Upper lobe of left lung (tissue), 6 donors: Measurements from ENCODE around the gene SPTAN1. TPM values are rescaled to one million over a fixed set of nuclear protein-coding genes. Genes with fewer than 3 reads are reported as not detected.
A peak's percentile ranks its signal among the peaks of the same experiment; 100 is the strongest.

Experiments used
- ATAC-seq, 2 donors: fragments of 200-7000 bp; cut with Tn5 transposase; one replicate each; pipeline ENCODE4 v1.9.1; 2022; ENCODE audit warnings: mild to moderate bottlenecking in 2 of 2, moderate library complexity in 2 of 2; ENCODE audit not compliant: low FRiP score in 2 of 2
- DNase-seq, 2 donors: peaks; one replicate each; pipeline ENCODE4 v3.0.0-alpha.2; 2019 to 2020
- H3K27ac ChIP-seq, 4 donors: fragments of 200-600 bp; sonication (generic); one replicate each; pipeline ENCODE4 v1.5.1; 2016 to 2019
- H3K27me3 ChIP-seq, 4 donors: fragments of 200-600 bp; sonication (generic); one replicate each; pipeline ENCODE4 v1.5.1; 2017 to 2019
- H3K36me3 ChIP-seq, 4 donors: fragments of 200-600 bp; sonication (generic); one replicate each; pipeline ENCODE4 v1.5.1; 2016 to 2019
- H3K4me1 ChIP-seq, 4 donors: fragments of 200-600 bp; sonication (generic); one replicate each; pipeline ENCODE4 v1.5.1; 2018 to 2019
- H3K4me3 ChIP-seq, 4 donors: fragments of 200-600 bp; sonication (generic); one replicate each; pipeline ENCODE4 v1.5.1; 2017 to 2019; ENCODE audit warnings: mild to moderate bottlenecking in 2 of 4, moderate library complexity in 1 of 4
- H3K9me3 ChIP-seq, 4 donors: fragments of 200-600 bp; sonication (generic); one replicate each; pipeline ENCODE4 v1.5.1; 2018 to 2019
- EP300 ChIP-seq, 4 donors: sonication (generic); formaldehyde crosslinking; IDR thresholded peaks; one replicate each; pipeline ENCODE4 v1.5.1; 2017; ENCODE audit warnings: antibody characterized with exemption in 4 of 4, control low read depth in 2 of 4
- POLR2A ChIP-seq, 4 donors: fragments of 450-650 bp; IDR thresholded peaks; one replicate each; pipeline ENCODE4 v1.5.1; 2016 to 2017; ENCODE audit warnings: antibody characterized with exemption in 4 of 4, mild to moderate bottlenecking in 2 of 4
- POLR2AphosphoS5 ChIP-seq, 2 donors: sonication (generic); formaldehyde crosslinking; IDR thresholded peaks; one replicate each; pipeline ENCODE4 v1.5.1; 2017; ENCODE audit warnings: antibody characterized with exemption in 2 of 2
- WGBS, 2 donors: methylation state at CpG; one replicate each; pipeline ENCODE4 v1.1.5; 2017 to 2018; 5-methylcytosine and 5-hydroxymethylcytosine counted together
- total RNA-seq, 6 donors: library from RNA; depleted of rRNA in 4 of 6; stranded (reverse); fragments of >200 nt in 4 of 6; gene quantifications; one replicate each; pipeline versions ENCODE4 v1.1.0 to v1.2.1, GENCODE V29; 2016 to 2021
- TF ChIP-seq, protein P1 (sequence below), 6 experiments: fragments of 450-650 bp in 4 of 6; fragments of 200-600 bp in 2 of 6; sonication (generic) in 2 of 6; IDR thresholded peaks; one replicate each; pipeline ENCODE4 v1.5.1; 2016 to 2019; ENCODE audit warnings: antibody characterized with exemption in 6 of 6
- donor health status: DM: no; HTN: no; CAD: no; lungs with moderate emphysema.
- donor health status: DM: no; HTN: yes; CAD: no; lungs with severe emphysema.

SPTAN1 gene
- total RNA-seq, 6 donors from 2014 or later: 254 to 547 (median 401) TPM

DNA sequence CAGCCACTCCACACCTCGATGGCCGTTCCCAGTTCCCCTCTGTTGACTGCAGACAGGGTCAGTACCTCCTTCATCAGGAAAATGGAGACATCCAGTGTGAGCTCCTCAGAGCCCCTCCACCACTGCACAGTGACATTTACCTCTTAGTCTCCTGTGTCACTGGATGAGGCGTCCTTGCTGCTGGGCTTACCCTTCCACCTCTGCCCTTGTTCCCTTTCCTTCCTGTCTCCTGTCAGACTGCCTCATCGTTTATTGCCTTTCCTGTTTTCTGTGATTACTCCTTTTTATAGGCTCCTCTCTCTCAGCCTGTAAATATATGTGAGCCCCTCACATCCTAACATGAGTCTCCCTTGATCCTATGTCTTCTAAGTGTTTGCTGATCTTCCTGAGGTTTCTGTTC lies 23.2 kb upstream of the SPTAN1 start:
- Histone ChIP-seq H3K9me3 (no peaks in the 10 kb centered on the region), H3K27ac (no peak overlapping the region), H3K27me3 (no peaks in the 10 kb centered on the region), H3K4me3 (no peak overlapping the region), H3K36me3 (peaks cover 39 to 89% (median 74%) of the 10 kb centered on the region in 4 donors), H3K4me1 (no peaks in the 10 kb centered on the region)
- WGBS, 2 donors: 66 to 68% methylated on average over 4 of the region's 4 CpGs
- TF ChIP-seq EP300 (IDR thresholded peaks at IDR 0.05) (no peak), POLR2A (IDR thresholded peaks at IDR 0.05) (no peak), POLR2AphosphoS5 (IDR thresholded peaks at IDR 0.05) (no peak)
- TF ChIP-seq, protein P1, sequence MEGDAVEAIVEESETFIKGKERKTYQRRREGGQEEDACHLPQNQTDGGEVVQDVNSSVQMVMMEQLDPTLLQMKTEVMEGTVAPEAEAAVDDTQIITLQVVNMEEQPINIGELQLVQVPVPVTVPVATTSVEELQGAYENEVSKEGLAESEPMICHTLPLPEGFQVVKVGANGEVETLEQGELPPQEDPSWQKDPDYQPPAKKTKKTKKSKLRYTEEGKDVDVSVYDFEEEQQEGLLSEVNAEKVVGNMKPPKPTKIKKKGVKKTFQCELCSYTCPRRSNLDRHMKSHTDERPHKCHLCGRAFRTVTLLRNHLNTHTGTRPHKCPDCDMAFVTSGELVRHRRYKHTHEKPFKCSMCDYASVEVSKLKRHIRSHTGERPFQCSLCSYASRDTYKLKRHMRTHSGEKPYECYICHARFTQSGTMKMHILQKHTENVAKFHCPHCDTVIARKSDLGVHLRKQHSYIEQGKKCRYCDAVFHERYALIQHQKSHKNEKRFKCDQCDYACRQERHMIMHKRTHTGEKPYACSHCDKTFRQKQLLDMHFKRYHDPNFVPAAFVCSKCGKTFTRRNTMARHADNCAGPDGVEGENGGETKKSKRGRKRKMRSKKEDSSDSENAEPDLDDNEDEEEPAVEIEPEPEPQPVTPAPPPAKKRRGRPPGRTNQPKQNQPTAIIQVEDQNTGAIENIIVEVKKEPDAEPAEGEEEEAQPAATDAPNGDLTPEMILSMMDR (IDR thresholded peaks at IDR 0.05): no peak
- no peak for ATAC-seq
- DNase-seq: no peak

DNA sequence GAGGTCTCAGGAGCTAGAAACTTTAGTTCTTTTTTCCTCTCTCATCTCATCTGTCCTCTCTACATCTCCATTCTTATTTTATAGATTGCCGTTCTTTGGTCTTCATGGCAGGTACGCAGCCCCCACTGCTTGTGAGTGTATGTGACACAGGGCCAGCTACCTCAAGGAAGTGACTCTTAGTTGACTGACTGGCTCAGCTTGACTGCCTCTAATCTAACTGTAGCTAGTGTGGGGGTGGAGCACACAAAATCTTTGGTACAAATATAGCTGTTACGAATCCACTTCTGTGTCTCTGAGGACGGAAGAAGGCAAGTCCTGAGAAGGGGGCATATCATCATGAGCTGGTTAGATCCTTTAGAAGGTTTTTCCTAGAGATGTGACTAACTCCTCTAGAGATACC lies 19.8 kb upstream of the SPTAN1 start:
- ATAC-seq: no peak
- H3K27ac ChIP-seq: no peak overlapping the region

DNA sequence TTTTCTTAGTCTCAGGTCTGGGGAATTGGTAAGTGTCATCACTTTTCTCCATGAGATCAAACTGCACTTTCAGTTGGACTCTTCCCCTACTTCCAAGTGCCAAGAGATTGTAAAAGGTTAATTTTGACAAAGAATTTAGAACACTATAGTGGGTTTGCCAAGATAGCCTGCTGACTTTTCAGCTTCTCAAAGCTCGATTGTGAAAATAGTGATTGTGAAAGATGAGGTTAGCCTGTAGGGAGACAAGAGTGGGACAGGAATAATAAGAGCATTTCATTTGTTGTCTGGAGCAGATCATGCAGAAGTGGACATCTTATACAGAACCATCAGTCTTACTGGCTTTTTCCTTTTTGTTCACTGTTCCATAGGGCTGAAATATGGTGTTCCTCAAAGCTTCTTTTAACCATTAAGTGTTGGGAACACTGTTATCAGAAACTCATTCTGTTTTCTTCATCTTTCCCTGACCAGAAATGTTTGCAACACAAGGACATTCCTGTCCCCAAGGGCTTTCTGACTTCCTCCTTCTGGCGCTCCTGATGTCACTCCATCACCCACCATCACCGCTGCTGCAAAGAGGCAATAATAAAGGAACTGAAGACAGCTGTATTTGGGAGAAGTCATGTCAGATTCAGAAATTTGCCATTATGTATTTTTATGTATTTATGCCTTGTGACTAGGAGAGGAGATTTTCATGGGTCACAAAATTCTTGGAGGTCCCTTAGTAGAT lies 11.6 kb upstream of the SPTAN1 start:
- no peak for DNase-seq
- H3K4me1 ChIP-seq: no peaks in the 10 kb centered on the region
- peak overlapping the region in 1 of 4 donors; percentile 17 for H3K27ac ChIP-seq
- no peak for TF ChIP-seq POLR2AphosphoS5 (IDR thresholded peaks at IDR 0.05)
- TF ChIP-seq, protein P1 (IDR thresholded peaks at IDR 0.05): no peak
- TF ChIP-seq POLR2A (IDR thresholded peaks at IDR 0.05): no peak
- TF ChIP-seq EP300 (IDR thresholded peaks at IDR 0.05): no peak
- H3K36me3 ChIP-seq: peaks cover 17 to 76% (median 56%) of the 10 kb centered on the region in 4 donors
- no peaks in the 10 kb centered on the region for H3K9me3 ChIP-seq
- WGBS, 2 donors: 57 to 79% methylated on average over 3 of the region's 3 CpGs
- no peak for ATAC-seq
- no peaks in the 10 kb centered on the region for H3K27me3 ChIP-seq
- no peak overlapping the region for H3K4me3 ChIP-seq

More for the DNA sequence above, 19.8 kb upstream of the SPTAN1 start:
- no peaks in the 10 kb centered on the region for H3K27me3 ChIP-seq
- H3K9me3 ChIP-seq: no peaks in the 10 kb centered on the region
- TF ChIP-seq EP300 (IDR thresholded peaks at IDR 0.05) (no peak), POLR2A (IDR thresholded peaks at IDR 0.05) (no peak), POLR2AphosphoS5 (IDR thresholded peaks at IDR 0.05) (no peak)
- WGBS, 2 donors: 97 to 98% methylated on average over 4 of the region's 4 CpGs
- no peak for DNase-seq
- H3K4me1 ChIP-seq: no peaks in the 10 kb centered on the region
- no peak overlapping the region for H3K4me3 ChIP-seq
- peaks cover 23 to 85% (median 72%) of the 10 kb centered on the region in 4 donors for H3K36me3 ChIP-seq

DNA sequence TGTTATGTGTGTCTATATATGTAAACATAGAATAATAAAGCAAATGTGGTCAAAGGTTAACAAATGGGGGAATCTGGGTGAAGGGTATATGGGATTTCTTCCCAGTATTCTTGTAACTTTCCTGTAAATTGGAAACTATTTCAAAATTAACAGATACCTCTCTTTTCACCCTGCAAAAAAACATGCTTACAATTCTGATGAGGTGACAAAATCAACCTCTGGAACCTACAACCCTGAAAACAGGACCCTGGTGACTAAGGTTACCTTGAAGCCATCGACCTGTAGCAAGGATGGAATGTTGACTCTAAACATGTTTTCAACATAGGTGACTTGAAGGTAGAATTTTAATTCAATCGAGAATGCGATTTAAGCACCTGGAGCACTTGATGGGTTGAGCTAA lies 5.9 kb upstream of the SPTAN1 start:
- H3K4me1 ChIP-seq: peaks cover 5 to 22% (median 17%) of the 10 kb centered on the region in 4 donors
- H3K36me3 ChIP-seq: peaks cover 0 to 19% (median 11%) of the 10 kb centered on the region in 4 donors
- H3K27me3 ChIP-seq: no peaks in the 10 kb centered on the region
- no peak overlapping the region for H3K4me3 ChIP-seq
- H3K27ac ChIP-seq: no peak overlapping the region
- no peaks in the 10 kb centered on the region for H3K9me3 ChIP-seq
- DNase-seq: no peak
- TF ChIP-seq POLR2AphosphoS5 (IDR thresholded peaks at IDR 0.05): no peak
- WGBS, 2 donors: 88 to 97% methylated on average over 3 of the region's 3 CpGs
- ATAC-seq: no peak

DNA sequence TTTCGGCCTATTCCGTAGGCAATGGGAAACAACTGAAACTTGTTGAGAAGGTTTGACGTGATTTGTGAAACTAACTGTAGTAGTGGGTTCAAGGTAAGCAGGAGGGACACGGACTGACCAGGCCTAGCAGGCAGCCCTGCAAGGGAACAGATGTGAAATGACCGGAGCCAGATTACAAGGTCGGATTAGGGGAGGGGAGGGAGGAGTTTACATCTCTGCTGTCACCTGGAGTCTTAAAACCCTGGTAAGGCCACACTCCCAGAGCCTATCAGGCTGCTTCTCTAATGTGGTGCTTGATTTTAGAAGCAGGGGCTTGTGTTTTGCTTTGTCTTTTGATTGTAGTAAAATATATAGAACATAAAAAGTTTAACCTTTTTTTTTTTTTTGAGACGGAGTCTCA lies 3.5 kb upstream of the SPTAN1 start:
- Histone ChIP-seq H3K36me3 (no peaks in the 10 kb centered on the region), H3K9me3 (no peaks in the 10 kb centered on the region), H3K27me3 (no peaks in the 10 kb centered on the region), H3K4me1 (peaks cover 14 to 32% (median 22%) of the 10 kb centered on the region in 4 donors), H3K27ac (no peak overlapping the region), H3K4me3 (no peak overlapping the region)
- no peak for TF ChIP-seq EP300 (IDR thresholded peaks at IDR 0.05)
- TF ChIP-seq, protein P1 (IDR thresholded peaks at IDR 0.05): no peak
- no peak for TF ChIP-seq POLR2A (IDR thresholded peaks at IDR 0.05)
- TF ChIP-seq POLR2AphosphoS5 (IDR thresholded peaks at IDR 0.05): no peak
- DNase-seq: no peak
- 93 to 95% methylated on average over 7 of the region's 7 CpGs for WGBS, 2 donors
- ATAC-seq: no peak

DNA sequence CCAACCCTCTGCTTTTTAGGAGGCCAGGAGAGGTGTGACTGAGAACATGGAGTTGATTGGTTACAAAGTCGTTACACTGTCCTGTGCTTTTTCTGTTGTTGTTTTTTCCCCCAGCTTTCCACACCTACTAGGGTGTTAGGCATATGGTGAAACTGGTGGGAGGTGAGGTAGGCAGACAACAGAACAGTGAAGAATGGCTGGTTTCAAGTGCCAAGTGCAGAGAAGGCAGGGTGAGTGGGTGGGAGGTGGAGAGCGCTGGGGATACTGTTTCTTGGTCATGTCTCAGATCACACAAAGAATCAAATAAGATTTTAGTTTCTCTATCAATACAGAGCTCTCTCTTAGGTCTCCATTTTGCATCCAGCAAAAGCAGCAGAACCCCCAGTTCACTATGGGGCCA lies 2.2 kb upstream of the SPTAN1 start:
- Histone ChIP-seq H3K4me3 (no peak overlapping the region), H3K4me1 (peaks cover 28 to 46% (median 35%) of the 10 kb centered on the region in 4 donors), H3K27me3 (no peaks in the 10 kb centered on the region), H3K27ac (peak overlapping the region; percentile 93 to 99 (median 97)), H3K36me3 (no peaks in the 10 kb centered on the region), H3K9me3 (no peaks in the 10 kb centered on the region)
- TF ChIP-seq, protein P1 (IDR thresholded peaks at IDR 0.05): no peak
- TF ChIP-seq EP300 (IDR thresholded peaks at IDR 0.05) (no peak), POLR2AphosphoS5 (IDR thresholded peaks at IDR 0.05) (no peak), POLR2A (IDR thresholded peaks at IDR 0.05) (no peak)
- no peak for DNase-seq
- WGBS, 2 donors: 69 to 80% methylated on average over 2 of the region's 2 CpGs
- ATAC-seq: no peak
